ENCODE data around the gene ADCY7.
"Not testable (repeated sequence)": the region's sequence is repeated elsewhere in the genome, so short reads cannot be mapped to it uniquely, and the experiment has no call there.

The ADCY7 gene

DNA sequence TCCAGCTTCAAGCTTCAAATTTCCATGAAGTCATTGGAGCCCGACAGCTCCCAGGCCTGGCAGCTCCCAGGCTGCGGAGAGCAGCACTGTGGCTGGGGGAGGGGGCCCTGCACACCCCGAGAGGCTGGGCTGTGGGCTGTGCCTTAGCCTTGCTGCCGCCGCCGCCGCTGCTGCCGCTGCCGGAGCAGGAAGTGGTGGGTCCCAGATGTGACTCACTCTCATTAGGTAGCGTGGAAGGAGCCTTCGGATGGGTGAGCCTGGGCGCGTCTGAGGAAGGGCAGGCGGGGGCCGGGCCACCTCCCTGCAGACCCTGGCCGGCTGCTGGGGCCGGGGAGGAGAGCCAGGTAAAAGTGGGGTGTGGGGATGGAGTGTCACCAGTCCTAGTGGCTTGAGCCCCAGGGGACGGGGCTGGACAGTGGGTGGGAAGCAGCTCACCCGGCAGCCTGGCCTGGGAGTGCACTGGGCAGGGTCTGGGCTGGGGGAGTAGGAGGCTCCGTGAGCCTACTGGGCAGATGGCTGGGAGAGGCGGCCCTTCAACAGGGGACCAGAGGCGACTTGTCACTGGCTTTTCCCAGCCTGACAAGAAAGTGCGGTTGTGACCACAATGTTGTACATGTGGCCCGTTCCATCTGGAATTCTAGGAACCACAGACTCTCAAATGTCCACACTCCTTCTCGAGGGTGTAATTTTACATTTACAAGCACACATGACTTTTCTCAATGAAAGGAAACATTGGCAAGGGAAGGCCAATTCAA, at the start of gene ADCY7:
Gene ADCY7 (plus strand): TSS at position 215 of the 755 bp plus-strand sequence. CDS start 21,629 bp downstream, outside the sequence.
- DNase-seq (ENCODE audit: low read depth in 2 of 2, low spot score in 1 of 2), result peak; percentile 57 to 68

DNA sequence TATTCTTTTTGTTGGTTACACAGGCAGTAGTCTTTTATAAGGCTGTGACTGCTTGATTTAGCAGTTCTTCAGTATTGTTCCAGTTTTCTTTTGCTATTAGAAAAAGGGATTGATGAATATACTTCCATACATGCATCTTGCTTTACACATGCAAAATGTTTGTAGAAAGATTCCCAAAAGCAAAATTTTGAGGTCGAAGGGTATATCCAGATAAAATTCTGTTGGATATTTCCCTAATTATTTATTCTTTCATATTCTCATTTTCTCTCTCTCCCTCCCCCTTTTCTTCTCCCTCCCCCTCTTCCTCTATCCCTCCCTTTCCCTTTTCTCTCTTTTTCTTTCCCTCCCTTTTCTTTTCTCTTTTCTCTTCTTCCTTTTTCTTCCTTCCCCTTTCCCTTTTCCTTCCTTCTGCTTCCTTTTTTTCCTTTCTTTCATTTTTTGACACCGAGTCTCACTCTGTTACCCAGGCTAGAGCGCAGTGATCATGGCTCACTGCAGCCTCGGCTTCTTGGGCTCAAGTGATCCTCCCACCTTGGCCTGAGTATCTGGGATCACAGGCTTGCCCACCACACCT, 46.9 kb upstream of the ADCY7 start:
- no peak for DNase-seq (ENCODE audit: low read depth in 2 of 2, low spot score in 1 of 2)

DNA sequence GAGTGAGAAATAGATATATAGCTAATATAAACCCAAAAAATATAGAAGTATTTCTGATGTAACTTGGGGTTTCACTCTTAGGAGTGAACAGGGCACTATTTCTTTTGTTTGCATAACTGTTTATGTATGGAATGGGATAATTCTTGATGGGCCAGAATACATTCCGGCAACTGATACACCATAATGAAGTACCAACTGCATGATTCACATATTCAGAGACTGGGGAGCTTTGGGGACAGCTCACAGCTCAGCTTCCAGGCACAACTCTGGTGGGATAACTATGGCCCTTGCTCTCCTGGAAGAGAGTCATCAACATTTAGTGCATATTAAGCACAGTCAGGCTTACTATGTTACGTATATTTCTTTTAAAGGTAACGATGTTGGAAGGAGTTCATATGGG, 42.1 kb upstream of the ADCY7 start:
- DNase-seq (ENCODE audit: low read depth in 2 of 2, low spot score in 1 of 2), result no peak

DNA sequence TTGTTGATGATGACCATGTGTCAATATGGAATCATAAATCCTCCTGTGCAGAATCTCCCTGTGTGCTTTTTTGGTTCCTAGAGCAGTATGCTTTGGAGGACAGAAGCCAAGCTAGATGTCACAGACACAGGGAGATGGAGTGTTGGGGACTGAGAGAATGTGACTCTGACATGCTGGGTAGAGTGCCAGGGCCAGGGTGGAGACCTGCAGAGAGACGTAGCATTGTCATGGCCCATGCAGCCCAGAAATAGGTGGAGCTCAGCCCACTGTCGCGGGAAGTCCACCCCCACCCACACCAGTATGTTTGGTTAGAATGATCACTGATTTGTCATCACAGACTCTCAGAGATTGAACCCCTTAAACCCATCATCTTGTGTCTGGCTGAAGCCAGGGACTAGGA, 39.2 kb upstream of the ADCY7 start:
- DNase-seq (ENCODE audit: low read depth in 2 of 2, low spot score in 1 of 2), result no peak

DNA sequence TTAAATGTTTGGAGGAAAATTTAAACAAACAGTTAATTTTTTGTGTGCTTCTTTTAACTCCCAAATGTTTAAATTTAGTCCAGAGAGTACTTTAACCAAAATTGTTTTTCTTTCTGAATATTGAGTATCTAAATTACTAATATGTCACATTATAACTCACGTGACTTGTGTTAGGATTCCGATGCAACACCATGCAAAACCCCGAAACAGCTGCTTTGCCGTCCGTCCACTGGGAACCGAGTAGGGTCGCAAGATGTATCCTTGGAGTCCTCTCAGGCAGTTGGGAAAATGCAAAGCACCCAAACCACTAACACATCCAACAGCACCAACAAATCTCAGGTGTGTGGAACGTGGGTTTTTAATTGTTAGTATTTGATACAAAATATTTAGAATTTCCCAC, 38.7 kb upstream of the ADCY7 start:
- DNase-seq (ENCODE audit: low read depth in 2 of 2, low spot score in 1 of 2), result no peak

DNA sequence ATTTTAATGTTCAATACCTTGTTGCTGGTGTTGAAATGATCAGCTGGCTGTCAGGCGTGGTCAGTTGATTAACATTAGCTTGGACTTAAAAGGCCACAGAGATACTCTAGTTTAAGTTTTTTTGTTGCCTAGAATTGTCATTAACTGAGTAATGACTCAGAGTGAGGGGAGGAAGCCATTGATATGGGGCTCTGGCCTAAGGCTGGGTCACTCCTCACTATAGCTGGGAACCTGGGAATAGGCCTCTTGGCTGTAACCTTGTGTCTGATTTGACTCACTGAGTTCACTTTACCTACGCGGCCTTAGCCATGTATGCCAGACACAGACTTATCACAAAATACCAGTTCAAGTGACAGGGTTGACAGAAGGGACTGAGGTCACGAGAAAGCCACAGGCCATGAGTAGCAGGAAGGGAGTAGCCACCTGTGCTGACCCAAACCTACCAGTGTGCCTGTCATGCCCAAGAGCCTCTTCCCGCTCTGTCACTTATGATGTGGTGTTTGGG, 37.9 kb upstream of the ADCY7 start:
- no peak for DNase-seq (ENCODE audit: low read depth in 2 of 2, low spot score in 1 of 2)

- no peak for DNase-seq (ENCODE audit: low read depth in 2 of 2, low spot score in 1 of 2)
Observed at GRCh38 chr16:50229149-50229726, 37.1 kb upstream of the ADCY7 start.

- DNase-seq (ENCODE audit: low read depth in 2 of 2, low spot score in 1 of 2), result no peak
Observed at GRCh38 chr16:50234771-50235556, 31.4 kb upstream of the ADCY7 start.

DNA sequence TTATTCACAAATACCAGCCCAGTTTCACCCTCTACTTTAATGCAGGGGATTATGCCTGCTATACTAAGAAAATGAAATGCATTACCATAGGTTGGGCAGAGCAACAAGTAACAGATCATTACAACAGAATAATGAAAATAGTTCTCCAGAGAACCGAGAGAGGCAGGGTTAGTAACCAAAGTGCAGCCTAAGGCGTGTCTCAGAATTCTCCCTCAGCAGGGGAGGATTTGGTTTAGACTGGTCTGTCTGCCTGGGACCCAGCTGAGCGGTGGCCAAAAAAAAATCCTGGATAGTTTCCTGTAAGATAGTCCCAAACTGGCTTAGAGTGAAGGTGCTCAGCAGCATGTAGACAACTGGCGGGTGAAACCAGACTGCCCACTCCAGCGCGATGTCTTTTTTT, 30.8 kb upstream of the ADCY7 start:
- no peak for DNase-seq (ENCODE audit: low read depth in 2 of 2, low spot score in 1 of 2)

DNA sequence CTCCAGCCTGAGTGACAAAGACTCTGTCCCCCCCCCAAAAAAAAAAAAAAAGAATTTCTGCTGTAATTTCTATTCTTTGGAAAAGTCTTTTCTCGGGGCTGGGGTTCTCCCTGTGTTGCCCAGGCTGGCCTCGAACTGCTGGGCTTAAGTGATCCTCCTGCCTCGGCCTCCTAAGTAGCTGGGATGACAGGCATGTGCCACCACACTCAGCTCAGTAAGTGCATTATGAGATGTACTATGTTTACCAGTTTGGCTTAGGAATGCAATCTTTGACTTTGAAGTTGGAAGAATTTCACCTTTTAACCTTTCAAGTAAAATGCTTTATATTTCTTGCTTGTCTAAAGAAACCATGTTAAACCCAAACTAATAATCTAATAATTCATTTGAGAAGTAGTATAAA, 28.0 kb upstream of the ADCY7 start:
- no peak for DNase-seq (ENCODE audit: low read depth in 2 of 2, low spot score in 1 of 2)

GRCh38 chr16:50238868-50239301, 27.5 kb upstream of the ADCY7 start:
- no peak for DNase-seq (ENCODE audit: low read depth in 2 of 2, low spot score in 1 of 2)

DNA sequence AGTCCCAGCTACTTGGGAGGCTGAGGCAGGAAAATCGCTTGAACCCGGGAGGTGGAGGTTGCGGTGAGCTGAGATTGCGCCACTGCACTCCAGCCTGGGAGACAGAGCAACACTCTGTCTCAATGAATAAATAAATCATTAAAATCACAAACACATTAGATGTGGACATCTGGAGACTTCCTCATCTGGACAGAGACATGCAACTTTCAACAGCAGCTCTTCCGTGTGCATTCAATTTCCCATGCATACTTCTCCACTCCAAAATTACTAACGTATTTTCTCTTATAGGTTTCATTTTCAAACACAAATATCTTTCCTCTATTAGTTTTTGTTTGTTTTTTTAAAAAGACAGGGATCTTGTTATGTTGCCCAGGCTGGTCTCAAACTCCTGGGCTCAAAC, 23.3 kb upstream of the ADCY7 start:
- not testable (repeated sequence) for DNase-seq (ENCODE audit: low read depth in 2 of 2, low spot score in 1 of 2)

DNA sequence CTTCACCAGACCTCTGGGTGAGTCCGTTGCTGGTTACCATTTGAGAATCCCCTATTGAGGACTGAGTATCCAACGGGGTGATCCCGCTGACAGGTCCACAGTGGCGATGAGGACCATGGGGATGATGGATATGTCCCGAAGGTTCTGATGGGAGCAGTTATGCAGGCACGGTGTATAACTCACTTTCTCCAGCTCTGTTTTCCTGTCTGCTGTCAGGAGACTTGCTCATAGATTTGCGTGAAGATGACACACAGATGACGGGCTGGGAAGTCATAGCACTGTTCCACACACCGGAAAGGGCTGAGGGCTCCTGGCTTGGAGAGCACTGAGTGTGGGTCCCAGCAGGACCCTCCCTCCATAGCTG, 22.2 kb upstream of the ADCY7 start:
- DNase-seq (ENCODE audit: low read depth in 2 of 2, low spot score in 1 of 2), result no peak

GRCh38 chr16:50244504-50245416, 21.6 kb upstream of the ADCY7 start:
- no peak for DNase-seq (ENCODE audit: low read depth in 2 of 2, low spot score in 1 of 2)

DNA sequence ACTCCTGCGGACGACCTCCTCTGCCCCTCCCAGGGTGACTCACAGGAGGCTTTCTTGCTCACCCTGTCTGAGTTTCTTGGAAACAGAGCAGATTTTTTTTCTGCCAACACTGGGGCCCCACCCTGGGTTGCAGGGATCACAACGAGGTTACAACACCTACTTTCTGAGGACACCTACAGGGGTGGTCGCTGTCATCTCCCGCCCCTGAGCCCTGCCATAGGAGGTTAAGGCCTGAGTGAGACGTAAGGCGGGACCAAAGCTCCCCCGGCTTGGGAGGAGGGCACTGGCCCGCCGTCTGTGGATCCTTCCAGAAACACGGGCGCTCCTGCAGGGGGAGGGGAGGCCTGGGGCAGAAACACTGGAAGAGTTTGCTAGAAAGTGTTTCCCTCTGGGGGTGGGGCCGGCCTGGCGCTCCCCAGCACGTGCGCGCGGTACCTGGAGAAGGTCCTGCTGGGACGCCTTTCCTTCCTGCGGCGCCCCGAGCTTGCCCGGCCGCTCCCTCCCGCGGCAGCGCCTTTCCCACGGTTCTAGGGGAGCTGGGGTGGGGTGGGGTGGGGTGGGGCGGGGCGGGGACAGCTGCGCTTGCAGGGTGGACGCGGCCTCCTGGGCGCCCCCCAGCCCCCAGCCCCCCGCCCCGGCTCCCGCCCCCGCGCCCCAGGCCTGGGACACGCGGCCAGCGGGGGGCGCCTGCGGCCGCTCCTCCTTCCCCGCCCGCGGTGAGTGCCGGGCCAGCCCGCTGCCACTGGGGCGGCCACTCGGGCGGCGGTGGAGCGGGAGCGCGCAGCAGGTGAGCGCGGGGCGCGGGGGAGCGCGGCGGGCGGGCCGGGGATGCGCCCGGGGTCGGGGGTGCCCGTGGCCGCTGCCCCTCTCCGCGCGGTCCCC, 20.7 kb upstream of the ADCY7 start:
- no peak for DNase-seq (ENCODE audit: low read depth in 2 of 2, low spot score in 1 of 2)

- no peak for DNase-seq (ENCODE audit: low read depth in 2 of 2, low spot score in 1 of 2)
Observed at GRCh38 chr16:50246299-50247122, 19.8 kb upstream of the ADCY7 start.

GRCh38 chr16:50247123-50247905, 19.0 kb upstream of the ADCY7 start:
- no peak for DNase-seq (ENCODE audit: low read depth in 2 of 2, low spot score in 1 of 2)
